ENCODE measurements around the gene MARCHF9.
"Not testable (repeated sequence)": the region's sequence is repeated elsewhere in the genome, so short reads cannot be mapped to it uniquely, and the experiment has no call there.

Gene MARCHF9

DNA sequence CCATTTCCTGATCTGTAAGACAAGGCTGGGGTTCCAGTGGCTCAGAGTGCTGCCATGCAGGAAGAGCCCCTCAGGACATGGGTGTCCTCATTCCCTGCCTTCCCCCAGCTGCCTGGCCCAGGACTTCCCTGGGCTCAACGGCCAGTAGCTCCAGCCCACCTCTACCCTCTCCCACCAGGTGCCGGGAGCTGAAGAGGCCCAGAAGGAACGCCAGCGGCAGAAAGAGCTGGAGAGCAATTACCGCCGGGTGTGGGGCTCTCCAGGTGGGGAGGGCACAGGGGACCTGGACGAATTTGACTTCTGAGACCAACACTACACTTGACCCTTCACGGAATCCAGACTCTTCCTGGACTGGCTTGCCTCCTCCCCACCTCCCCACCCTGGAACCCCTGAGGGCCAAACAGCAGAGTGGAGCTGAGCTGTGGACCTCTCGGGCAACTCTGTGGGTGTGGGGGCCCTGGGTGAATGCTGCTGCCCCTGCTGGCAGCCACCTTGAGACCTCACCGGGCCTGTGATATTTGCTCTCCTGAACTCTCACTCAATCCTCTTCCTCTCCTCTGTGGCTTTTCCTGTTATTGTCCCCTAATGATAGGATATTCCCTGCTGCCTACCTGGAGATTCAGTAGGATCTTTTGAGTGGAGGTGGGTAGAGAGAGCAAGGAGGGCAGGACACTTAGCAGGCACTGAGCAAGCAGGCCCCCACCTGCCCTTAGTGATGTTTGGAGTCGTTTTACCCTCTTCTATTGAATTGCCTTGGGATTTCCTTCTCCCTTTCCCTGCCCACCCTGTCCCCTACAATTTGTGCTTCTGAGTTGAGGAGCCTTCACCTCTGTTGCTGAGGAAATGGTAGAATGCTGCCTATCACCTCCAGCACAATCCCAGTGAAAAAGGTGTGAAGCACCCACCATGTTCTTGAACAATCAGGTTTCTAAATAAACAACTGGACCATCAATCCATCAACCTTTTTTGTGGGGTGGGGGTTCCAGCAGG lies 34.0 kb upstream of the MARCHF9 start:
- TF ChIP-seq, protein P1, sequence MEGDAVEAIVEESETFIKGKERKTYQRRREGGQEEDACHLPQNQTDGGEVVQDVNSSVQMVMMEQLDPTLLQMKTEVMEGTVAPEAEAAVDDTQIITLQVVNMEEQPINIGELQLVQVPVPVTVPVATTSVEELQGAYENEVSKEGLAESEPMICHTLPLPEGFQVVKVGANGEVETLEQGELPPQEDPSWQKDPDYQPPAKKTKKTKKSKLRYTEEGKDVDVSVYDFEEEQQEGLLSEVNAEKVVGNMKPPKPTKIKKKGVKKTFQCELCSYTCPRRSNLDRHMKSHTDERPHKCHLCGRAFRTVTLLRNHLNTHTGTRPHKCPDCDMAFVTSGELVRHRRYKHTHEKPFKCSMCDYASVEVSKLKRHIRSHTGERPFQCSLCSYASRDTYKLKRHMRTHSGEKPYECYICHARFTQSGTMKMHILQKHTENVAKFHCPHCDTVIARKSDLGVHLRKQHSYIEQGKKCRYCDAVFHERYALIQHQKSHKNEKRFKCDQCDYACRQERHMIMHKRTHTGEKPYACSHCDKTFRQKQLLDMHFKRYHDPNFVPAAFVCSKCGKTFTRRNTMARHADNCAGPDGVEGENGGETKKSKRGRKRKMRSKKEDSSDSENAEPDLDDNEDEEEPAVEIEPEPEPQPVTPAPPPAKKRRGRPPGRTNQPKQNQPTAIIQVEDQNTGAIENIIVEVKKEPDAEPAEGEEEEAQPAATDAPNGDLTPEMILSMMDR (IDR thresholded peaks at IDR 0.05; ENCODE audit: borderline replicate concordance, control extremely low read depth, extremely low read depth, insufficient read depth, missing control alignments), result no peak
- in situ Hi-C loops (cut with MboI; ENCODE audit: low sequenced_read_pairs, unreplicated experiment), result no loop called here
- DNase-seq (ENCODE audit: low spot score), result peak; percentile 27

DNA sequence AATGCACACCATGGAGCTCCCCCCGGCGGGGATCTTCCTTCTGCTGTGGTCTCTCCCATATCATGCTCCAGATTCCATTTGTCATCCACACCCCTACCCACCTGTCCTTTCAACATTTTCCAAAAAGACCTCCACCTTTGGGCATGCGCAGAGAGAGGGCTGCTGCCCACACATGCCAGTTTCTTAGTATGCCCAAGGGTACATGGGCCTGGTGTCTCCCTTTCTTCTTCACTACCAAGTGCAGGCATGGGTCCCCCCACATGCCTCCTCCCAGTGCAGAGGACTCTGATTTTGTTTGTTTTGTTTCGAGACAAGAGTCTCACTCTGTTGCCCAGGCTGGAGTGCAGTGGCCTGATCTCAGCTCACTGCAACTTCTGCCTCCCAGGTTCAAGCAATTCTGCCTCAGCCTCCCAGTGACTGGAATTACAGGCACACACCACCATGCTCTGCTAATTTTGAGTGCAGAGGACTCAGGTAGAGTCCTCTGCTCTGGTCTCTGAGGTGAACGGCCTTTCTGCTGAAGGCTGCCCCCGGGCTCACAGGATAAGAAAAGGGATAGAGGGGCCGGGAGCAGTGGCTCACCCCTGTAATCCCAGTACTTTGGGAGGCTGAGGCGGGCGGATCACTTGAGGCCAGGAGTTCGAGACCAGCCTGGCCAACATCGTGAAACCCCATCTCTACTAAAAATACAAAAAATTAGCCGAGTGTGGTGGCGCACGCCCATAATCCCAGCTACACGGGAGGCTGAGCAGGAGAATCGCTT lies 32.9 kb upstream of the MARCHF9 start:
- DNase-seq (ENCODE audit: low spot score), result peak; percentile 20
- in situ Hi-C loops (cut with MboI; ENCODE audit: low sequenced_read_pairs, unreplicated experiment), result not testable (repeated sequence)

DNA sequence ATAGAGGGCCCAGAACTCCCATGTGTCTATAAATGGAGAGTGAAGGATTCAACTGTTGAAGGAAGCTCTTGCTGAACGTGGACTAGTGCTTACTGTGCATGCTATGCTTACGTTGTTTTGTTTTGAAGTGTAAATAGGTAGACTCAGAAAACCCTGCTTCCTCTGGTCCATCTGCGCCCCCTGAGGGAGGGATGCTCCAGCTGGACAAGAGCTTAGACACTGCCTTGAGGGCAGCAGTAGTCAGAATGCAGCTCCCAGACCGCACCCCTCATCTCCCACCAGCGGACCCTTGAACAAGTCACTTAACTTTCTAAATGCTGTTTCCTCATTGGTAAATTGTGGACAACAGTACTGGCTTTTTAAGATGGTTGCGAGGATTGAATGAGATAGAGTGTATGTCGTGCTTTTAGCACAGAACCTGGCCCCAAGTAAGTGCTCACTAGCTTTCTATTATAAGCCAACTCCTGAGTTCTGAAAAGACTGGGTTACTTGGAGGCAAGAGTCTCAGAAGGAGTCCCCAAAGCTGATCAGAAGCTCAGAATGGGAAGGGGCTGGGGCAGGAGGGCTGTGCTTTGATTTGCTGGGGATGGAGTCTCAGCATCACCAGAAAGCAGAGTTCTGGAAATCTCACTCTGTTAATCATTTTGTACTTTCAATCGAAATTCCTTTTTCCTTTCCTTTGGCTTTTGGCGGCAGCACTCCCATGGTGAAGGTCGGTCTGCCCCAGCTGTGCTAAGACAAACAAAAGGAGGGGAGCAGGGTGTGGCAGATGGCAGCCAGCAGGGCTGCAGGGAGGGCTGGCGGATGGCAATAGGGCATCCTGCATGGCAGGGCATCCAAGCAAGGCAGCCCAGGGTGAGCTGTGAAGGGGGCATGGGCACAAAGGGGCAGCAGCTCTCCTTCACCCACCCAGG lies 31.9 kb upstream of the MARCHF9 start:
- peak; percentile 21 for DNase-seq (ENCODE audit: low spot score)
- TF ChIP-seq, protein P1 (IDR thresholded peaks at IDR 0.05; ENCODE audit: borderline replicate concordance, control extremely low read depth, extremely low read depth, insufficient read depth, missing control alignments), result no peak
- in situ Hi-C loops (cut with MboI; ENCODE audit: low sequenced_read_pairs, unreplicated experiment), result no loop called here

DNA sequence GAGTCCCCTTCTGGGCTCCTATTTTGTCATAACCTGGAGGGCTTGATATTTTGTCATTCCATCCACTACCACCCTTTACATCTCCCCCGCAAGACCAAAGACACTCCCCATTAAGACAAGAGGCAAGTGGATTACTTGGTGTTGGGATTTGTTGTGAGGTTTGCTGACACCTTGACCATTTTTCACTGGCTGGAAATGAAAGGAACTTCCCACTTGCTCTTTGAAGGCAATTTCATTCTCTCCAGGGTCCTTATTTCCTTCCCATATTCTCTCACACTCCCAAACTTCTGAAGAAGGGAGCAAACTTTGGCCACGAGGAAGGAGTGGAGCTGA lies 31.3 kb upstream of the MARCHF9 start:
- in situ Hi-C loops (cut with MboI; ENCODE audit: low sequenced_read_pairs, unreplicated experiment), result no loop called here
- TF ChIP-seq, protein P1 (IDR thresholded peaks at IDR 0.05; ENCODE audit: borderline replicate concordance, control extremely low read depth, extremely low read depth, insufficient read depth, missing control alignments), result no peak
- DNase-seq (ENCODE audit: low spot score), result no peak

DNA sequence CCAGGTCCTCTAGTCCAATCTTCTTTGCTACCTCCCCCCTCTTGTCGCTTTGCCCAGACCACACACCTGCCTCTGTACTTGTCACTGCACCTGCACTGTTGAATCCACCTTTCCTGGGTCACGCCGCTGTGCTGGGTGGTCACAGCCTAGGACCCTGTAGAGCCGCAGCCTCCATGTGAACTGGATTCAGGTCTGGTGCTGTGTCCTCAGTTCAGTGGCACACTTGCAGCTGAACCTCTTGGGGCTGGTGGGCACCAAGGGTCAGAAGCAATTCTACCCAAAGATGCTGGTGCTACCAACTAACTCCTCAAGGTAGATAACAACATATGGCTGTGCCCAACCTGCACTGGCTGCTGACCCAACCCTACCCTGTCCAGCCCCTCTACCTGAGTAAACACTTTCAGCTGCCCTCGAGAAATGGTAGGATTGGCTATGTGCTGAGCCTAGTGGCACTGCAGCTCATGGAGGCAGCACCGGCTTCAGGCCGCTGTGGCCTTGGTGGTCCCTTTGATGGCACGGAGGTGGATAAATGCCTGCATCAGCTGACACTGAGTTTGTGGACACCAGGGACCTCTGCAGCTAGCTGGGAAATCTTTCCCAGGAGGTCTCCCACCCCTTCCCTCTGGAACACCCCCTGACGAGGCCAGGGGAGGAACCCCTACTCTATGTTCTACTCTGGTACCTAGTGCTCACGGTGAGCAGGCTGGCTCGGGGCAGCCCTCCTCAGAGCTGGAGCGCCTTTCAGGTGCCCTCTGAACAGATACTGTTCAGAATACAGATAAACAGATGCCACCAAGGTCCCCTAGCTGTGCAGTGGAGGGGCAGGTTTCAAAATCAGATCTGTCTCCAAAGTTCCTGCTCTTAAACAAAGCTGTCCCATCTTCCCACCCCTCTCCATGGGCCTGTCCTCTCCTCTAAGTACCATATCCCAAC lies 30.6 kb upstream of the MARCHF9 start:
- in situ Hi-C loops (cut with MboI; ENCODE audit: low sequenced_read_pairs, unreplicated experiment), result no loop called here
- TF ChIP-seq, protein P1 (IDR thresholded peaks at IDR 0.05; ENCODE audit: borderline replicate concordance, control extremely low read depth, extremely low read depth, insufficient read depth, missing control alignments), result no peak
- DNase-seq (ENCODE audit: low spot score), result peak; percentile 32

All from GM13976 (cell line).